GM12864 (cell line): ENCODE results near the gene RRM2.

Experiments
- DNase-seq: peaks from one replicate; pipeline ENCODE4 v3.0.0-alpha.2; 2011; ENCODE audit warnings: low read depth
- H3K4me3 ChIP-seq: 2 replicates; pipeline ENCODE4 v1.5.1; 2011; ENCODE audit warnings: mild to moderate bottlenecking, low read depth, low read length, control low read depth
- CTCF ChIP-seq: IDR thresholded peaks from 2 replicates; pipeline ENCODE4 v1.5.1; 2011; ENCODE audit warnings: low read depth, mild to moderate bottlenecking, moderate library complexity, low read length, control low read depth, inconsistent platforms; ENCODE audit errors: missing control alignments

RRM2 gene

GRCh38 chr2:10158681-10159080, 36.1 kb downstream of the RRM2 start:
- no peak for TF ChIP-seq CTCF

GRCh38 chr2:10159086-10159485, 36.5 kb downstream of the RRM2 start:
- no peak for TF ChIP-seq CTCF
- H3K4me3 ChIP-seq: no peak overlapping the region
- no peak for DNase-seq

More at GRCh38 chr2:10158681-10159080, 36.1 kb downstream of the RRM2 start:
- no peak overlapping the region for H3K4me3 ChIP-seq
- DNase-seq: no peak

- DNase-seq: no peak
- TF ChIP-seq CTCF: no peak
- H3K4me3 ChIP-seq: no peak overlapping the region
Measured at GRCh38 chr2:10159581-10160131, 37.1 kb downstream of the RRM2 start.

GRCh38 chr2:10160203-10160955, 37.8 kb downstream of the RRM2 start:
- no peak overlapping the region for H3K4me3 ChIP-seq
- no peak for DNase-seq
- TF ChIP-seq CTCF: no peak

- no peak overlapping the region for H3K4me3 ChIP-seq
- TF ChIP-seq CTCF: no peak
- DNase-seq: no peak
Measured at GRCh38 chr2:10161206-10161931, 38.8 kb downstream of the RRM2 start.

- no peak for TF ChIP-seq CTCF
- H3K4me3 ChIP-seq: no peak overlapping the region
- DNase-seq: no peak
Measured at GRCh38 chr2:10161961-10162441, 39.5 kb downstream of the RRM2 start.
